ENCODE results near the gene INCENP.
"Not testable (repeated sequence)": the region's sequence is repeated elsewhere in the genome, so short reads cannot be mapped to it uniquely, and the experiment has no call there.

Gene INCENP

GRCh38 chr11:62123669-62124185, at the start of gene INCENP:
TSS of gene INCENP (plus strand) at chr11:62124011. CDS start at chr11:62128162, 4,151 bp downstream.
- peak; percentile 99 for DNase-seq

GRCh38 chr11:62075438-62075837, 48.4 kb upstream of the INCENP start:
- no peak for DNase-seq

- DNase-seq, result no peak
Observed at GRCh38 chr11:62077132-62077531, 46.7 kb upstream of the INCENP start.

- peak; percentile 15 for DNase-seq
Observed at GRCh38 chr11:62081378-62082291, 42.2 kb upstream of the INCENP start.

DNA sequence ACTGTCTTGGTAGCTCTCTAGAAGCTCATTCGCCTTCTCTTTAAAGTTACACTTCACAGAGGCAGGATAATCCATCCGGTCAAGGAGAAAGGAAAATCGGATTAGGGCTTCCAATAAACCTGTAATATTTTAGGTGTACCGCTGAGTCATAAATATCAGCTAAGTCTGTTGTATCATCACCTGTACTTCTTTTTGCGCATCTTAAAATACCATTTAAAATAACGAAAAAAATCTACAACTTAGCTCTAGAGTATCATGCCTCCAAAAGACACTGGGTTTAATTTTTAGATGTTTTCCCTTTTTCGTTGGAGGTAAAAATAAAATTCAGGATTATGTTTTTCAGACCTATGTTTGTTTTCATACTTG, 41.5 kb upstream of the INCENP start:
- DNase-seq, result no peak

DNA sequence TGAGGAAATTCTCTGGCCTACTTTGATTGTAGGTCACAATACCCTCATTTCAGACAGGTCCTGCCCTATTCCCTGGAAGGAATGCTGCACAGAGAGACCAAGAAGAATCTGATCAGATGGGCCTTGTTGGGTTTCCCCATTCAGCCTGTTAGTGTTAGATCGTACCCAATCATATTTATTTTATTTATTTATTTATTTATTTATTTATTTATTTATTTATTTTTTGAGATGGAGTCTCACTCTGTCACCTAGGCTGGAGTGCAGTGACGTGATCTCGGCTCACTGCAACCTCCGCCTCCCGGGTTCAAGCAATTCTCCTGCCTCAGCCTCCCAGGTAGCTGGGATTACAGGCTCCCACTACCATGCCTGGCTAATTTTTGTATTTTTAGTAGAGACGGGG, 39.0 kb upstream of the INCENP start:
- DNase-seq, result not testable (repeated sequence)

DNA sequence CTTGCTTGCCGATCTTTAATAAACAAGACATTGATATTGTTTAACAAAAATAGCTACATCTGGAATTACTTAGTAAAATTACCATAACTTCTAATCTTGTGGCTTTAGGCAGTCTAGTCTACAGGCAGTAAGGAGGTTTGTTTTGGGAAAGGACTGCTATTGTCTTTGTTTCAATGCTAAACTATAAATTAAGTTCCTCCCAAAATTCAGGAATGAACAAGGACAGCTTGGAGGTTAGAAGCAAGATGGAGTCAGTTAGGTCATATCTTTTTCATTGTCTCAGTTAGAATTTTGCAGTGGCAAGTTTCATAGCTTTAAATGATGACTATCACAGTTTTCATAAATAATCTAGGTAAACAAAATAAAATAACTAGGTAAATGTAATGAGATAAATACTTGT, 36.1 kb upstream of the INCENP start:
- no peak for DNase-seq

DNA sequence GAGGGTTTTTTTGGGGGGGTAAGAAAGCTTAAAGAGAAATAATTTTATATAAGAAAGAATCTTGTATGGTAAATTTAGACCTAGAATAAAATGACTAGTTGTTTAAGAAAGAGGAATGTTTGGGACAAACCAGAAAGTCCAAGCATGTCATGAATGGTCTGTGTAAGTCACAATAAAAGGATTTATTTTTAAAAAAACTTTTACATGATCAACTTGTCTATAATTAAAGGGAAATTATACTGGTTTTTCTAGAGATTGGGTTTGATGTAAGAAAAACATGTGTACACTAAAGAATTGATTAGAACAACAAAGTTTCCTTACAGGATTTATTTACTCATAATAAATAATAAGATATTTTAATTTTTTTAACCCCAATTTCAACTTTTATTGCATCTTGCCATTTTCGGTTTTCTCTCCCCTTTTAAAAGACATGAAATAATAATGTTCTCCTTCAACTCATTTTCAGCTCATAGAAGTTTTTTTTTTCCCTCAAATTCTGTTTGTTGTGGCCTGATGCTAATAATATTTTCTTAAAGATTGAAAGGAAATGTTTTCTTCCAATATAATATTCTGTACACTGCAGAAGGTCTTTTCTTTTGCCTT, 35.4 kb upstream of the INCENP start:
- DNase-seq, result no peak

DNA sequence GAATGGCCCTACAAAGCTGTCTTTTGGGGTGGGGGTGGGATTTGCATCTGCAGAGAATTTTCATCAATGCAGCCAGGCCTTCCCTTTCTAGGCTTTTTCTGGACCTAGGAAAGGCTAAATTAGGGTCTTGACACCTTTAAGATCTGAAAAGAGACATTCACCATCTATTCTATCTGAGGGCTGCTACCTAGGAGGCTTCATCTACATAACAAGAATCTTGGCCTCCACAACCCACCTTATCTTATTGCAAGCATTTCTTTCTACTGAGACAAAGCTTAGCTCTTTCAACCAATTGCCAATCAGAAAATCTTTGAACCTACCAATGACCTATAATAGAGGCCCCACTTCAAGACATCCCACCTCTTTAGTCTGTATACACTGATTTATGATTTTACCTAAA, 20.7 kb upstream of the INCENP start:
- DNase-seq, result no peak

DNA sequence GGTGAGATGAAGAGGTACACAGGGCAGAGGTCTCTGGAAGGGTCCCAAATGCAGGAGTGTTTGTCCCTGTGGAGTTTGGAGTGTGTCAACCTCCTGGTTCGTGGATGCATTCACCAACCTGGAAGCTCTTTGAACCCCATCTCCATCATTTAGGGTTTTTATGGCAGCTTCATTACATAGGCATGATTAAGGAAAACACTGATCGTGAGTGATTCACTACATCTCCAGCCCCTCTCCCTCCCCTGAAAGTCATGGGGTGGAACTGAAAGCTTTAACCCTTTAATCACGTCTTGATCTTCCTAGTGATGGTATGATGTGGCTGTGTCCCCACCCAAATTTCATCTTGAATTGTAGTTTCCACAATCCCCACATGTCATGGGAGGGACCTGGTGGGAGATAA, 19.8 kb upstream of the INCENP start:
- no peak for DNase-seq

DNA sequence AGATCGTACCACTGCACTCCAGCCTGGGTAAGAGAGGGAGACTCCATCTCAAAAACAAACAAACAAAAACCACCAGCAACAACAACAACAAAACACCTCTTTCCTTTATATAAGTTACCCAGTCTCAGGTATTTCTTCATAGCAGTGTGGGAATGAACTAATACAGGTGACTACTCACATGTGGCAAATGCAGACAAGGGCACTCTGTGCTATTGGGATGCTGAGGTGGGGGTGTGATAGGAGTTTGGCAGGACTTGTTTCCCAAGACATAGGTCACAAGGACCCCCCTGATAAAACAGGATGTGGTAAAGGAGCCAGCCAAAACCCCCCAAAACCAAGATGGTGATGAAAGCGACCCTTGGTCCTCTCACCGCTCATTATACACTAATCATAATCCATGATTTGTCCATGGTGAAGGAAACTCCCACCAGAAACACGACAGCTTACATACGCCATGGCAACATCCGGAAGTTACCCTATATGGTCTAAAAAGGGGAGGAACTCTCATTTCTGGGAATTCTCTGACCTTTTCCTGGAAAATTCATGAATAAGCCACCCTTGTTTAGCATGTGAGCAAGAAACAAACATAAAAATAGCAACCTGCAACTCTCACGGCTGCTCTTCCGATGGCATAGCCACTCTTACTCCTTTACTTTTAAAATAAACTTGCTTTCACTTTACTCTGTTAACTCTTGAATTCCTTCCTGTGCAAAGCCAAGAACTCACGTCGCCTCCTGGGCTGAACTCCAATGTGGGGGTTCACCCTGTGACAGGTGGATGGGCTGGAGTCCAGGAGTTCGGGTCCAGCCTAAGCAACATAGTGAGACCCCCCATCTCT, 18.8 kb upstream of the INCENP start:
- peak; percentile 90 for DNase-seq

DNA sequence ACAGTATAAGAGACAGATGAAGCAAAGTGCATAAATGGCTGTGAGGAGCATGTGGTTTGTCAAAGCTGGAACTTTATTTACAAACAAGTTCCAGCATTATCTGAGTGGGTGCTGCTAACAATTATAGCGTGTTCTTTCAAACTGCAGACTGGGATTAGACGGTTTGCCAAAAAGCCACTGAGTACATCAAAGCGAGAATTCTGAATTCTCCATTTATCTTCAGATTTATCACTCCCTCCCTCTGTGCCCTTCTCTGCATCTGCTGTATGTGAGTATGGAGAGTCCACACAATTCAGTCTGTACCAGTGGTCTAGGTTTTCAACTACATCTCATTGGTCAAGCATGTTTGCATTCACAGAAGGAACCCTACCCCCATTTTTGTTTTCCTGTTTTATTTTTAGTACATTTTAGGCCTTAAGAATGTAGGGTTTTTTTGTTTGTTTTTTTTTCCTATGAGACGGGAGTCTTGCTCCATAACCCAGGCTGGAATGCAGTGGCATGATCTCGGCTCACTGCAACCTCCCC, 18.1 kb upstream of the INCENP start:
- DNase-seq, result no peak

- DNase-seq, result peak; percentile 54
Observed at GRCh38 chr11:62108017-62108750, 15.6 kb upstream of the INCENP start.

GRCh38 chr11:62108971-62109404, 14.8 kb upstream of the INCENP start:
- peak; percentile 88 for DNase-seq

GRCh38 chr11:62115085-62115694, 8.6 kb upstream of the INCENP start:
- DNase-seq, result no peak

GRCh38 chr11:62116451-62116850, 7.4 kb upstream of the INCENP start:
- DNase-seq, result no peak

DNA sequence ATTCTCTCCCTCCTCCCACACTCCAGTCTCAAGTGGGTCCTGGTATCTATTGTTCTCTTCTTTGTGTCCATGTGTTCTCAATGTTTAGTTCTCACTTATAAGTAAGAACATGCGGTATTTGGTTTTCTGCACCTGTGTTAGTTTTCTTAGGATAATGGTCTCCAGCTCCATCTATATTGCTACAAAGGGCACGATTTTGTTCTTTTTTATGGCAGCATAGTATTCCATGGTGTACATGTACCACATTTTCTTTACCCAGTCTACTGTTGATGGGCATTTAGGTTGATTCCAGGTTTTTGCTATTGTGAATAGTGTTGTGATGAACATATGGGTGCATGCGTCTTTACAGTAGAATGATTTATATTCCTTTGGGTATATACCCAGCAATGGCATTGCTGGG, 4.2 kb upstream of the INCENP start:
- no peak for DNase-seq

- no peak for DNase-seq
Observed at GRCh38 chr11:62120001-62120400, 3.8 kb upstream of the INCENP start.

GRCh38 chr11:62120431-62120830, 3.4 kb upstream of the INCENP start:
- DNase-seq, result no peak

DNA sequence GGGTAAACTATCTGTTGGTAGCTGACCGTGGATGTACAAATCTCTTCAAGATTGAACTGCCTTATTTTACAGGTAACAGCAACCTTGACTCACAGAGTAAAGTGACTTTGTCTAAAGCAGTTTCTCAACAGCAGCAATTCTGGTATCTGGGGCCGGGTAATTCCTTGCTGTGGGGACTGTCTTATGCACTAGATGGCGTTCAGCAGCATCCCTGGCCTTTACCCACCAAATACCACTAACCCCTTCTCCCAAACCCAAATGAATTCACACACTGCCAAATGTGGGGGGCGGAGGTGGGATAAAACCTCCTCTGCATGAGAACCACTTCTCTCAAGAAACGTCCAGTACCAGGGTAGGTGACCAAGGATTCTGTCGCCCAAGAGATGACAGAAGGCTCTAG, 1.7 kb upstream of the INCENP start:
- no peak for DNase-seq

GRCh38 chr11:62124186-62125113, 639 bp downstream of the INCENP start:
- peak; percentile 22 for DNase-seq
